H1 (cell line): ENCODE measurements around the gene STX4.

ENCODE experiments used
- BACH1 ChIP-seq: IDR thresholded peaks from 2 replicates; pipeline ENCODE4 v1.6.1; 2012; ENCODE audit warnings: low read length, improper control_type of control experiment
- EGR1 ChIP-seq: IDR thresholded peaks from 2 replicates; pipeline ENCODE4 v1.6.1; 2011; ENCODE audit warnings: low read depth, low read length, borderline replicate concordance

- TF ChIP-seq BACH1 (no peak), EGR1 (no peak)
Observed at GRCh38 chr16:31008149-31008548, 25.2 kb upstream of the STX4 start.
